ENCODE measurements around the gene TRAFD1. TPM values are rescaled to one million over a fixed set of nuclear protein-coding genes. Genes with fewer than 3 reads are reported as not detected.

Gene TRAFD1
- total RNA-seq, 1 donor from 2014 or later = 36.8 TPM

GRCh38 chr12:112134731-112135130 lies 9.4 kb downstream of the TRAFD1 start:
- Histone ChIP-seq H3K4me3 (no peak overlapping the region), H3K27ac (no peak overlapping the region), H3K9me3 (no peaks in the 10 kb centered on the region), H3K4me1 (peaks cover 23% of the 10 kb centered on the region), H3K27me3 (no peaks in the 10 kb centered on the region), H3K36me3 (peaks cover 0 to 47% of the 10 kb centered on the region in 2 donors)
- DNase-seq (ENCODE audit: extremely low spot score in 2 of 2) = no peak
- TF ChIP-seq POLR2A (IDR thresholded peaks at IDR 0.05) = no peak
- TF ChIP-seq CTCF (IDR thresholded peaks at IDR 0.05) = no peak
- no peak for TF ChIP-seq POLR2AphosphoS5 (IDR thresholded peaks at IDR 0.05; ENCODE audit: insufficient read depth in 1 of 2, low read depth in 1 of 2)
- intact Hi-C loops (cut with DNase I) = no loop called here

DNA sequence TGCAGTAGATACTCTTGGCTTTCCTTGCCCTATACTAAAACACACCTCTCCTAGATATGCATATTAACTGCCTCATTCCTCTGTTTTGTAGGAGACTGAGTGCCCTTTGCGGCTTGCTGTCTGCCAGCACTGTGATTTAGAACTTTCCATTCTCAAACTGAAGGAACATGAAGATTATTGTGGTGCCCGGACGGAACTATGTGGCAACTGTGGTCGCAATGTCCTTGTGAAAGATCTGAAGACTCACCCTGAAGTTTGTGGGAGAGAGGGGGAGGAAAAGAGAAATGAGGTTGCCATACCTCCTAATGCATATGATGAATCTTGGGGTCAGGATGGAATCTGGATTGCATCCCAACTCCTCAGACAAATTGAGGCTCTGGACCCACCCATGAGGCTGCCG lies 15.4 kb downstream of the TRAFD1 start:
- Histone ChIP-seq H3K4me1 (no peaks in the 10 kb centered on the region), H3K27ac (no peak overlapping the region), H3K9me3 (no peaks in the 10 kb centered on the region), H3K36me3 (peaks cover 0 to 94% of the 10 kb centered on the region in 2 donors), H3K27me3 (no peaks in the 10 kb centered on the region), H3K4me3 (no peak overlapping the region)
- peak in 1 of 2 donors; percentile 31 for DNase-seq (ENCODE audit: extremely low spot score in 2 of 2)
- TF ChIP-seq CTCF (IDR thresholded peaks at IDR 0.05) (no peak), POLR2A (IDR thresholded peaks at IDR 0.05) (no peak), POLR2AphosphoS5 (IDR thresholded peaks at IDR 0.05; ENCODE audit: insufficient read depth in 1 of 2, low read depth in 1 of 2) (no peak)
- intact Hi-C loops (cut with DNase I) = no loop called here

DNA sequence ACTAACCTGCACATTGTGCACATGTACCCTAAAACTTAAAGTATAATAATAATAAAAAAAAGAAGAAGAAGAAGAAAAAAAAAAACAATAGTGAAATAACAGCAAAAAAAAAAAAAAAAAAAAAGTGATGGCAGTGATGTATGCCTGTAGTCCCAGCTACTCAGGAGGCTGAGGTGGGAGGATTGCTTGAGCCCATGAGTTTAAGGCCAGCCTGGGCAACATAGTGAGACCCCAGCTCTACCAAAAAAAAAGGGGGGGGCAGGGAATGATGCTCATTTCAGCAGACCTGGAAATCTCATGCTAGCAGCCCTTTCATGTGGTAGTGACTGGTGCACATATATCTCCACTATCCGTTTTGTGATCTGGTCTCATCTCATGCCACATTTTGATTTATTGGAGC lies 20.8 kb downstream of the TRAFD1 start:
- no peak for DNase-seq (ENCODE audit: extremely low spot score in 2 of 2)
- no peaks in the 10 kb centered on the region for H3K9me3 ChIP-seq
- no peak overlapping the region for H3K27ac ChIP-seq
- TF ChIP-seq POLR2A (IDR thresholded peaks at IDR 0.05) (no peak), CTCF (IDR thresholded peaks at IDR 0.05) (no peak), POLR2AphosphoS5 (IDR thresholded peaks at IDR 0.05; ENCODE audit: insufficient read depth in 1 of 2, low read depth in 1 of 2) (no peak)
- intact Hi-C loops (cut with DNase I) = no loop called here
- no peaks in the 10 kb centered on the region for H3K4me1 ChIP-seq
- H3K4me3 ChIP-seq = no peak overlapping the region
- no peaks in the 10 kb centered on the region for H3K27me3 ChIP-seq
- H3K36me3 ChIP-seq = peaks cover 0 to 89% of the 10 kb centered on the region in 2 donors

DNA sequence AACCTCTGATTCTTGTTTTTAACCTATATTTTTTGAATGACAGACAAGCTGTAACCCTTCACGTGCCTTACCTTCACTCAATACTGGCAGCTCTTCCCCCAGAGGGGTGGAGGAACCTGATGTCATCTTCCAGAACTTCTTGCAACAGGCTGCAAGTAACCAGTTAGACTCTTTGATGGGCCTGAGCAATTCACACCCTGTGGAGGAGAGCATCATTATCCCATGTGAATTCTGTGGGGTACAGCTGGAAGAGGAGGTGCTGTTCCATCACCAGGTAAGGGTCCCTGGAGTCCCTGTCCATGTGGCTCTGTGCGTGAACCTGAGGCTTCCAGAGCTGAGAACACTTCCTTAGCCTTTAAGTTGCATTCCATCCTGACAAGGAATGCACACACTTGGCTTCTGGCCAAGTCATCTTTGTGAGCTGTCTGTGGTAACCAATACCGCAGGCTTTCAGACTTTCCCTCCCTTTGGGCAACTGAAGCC lies 22.7 kb downstream of the TRAFD1 start:
- Histone ChIP-seq H3K27me3 (no peaks in the 10 kb centered on the region), H3K4me1 (no peaks in the 10 kb centered on the region), H3K36me3 (peaks cover 0 to 89% of the 10 kb centered on the region in 2 donors), H3K9me3 (no peaks in the 10 kb centered on the region), H3K27ac (no peak overlapping the region), H3K4me3 (no peak overlapping the region)
- TF ChIP-seq POLR2A (IDR thresholded peaks at IDR 0.05) (no peak), POLR2AphosphoS5 (IDR thresholded peaks at IDR 0.05; ENCODE audit: insufficient read depth in 1 of 2, low read depth in 1 of 2) (no peak), CTCF (IDR thresholded peaks at IDR 0.05) (no peak)
- intact Hi-C loops (cut with DNase I) = no loop called here
- DNase-seq (ENCODE audit: extremely low spot score in 2 of 2) = no peak

DNA sequence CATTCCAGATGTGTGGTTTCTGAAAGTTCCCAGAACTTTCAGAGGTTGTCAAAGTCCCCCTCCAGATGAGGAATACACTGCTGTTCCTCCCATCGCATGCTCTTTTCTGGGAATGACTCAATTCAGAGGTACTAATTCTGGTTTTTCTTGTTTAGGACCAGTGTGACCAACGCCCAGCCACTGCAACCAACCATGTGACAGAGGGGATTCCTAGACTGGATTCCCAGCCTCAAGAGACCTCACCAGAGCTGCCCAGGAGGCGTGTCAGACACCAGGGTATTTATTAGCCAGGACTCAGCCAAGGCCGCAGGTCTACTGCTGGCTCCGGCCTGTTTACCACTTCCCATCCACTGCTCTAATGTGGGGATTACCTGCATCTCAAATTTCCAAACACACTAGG lies 24.2 kb downstream of the TRAFD1 start:
- intact Hi-C loops (cut with DNase I) = no loop called here
- peaks cover 0 to 86% of the 10 kb centered on the region in 2 donors for H3K36me3 ChIP-seq
- no peaks in the 10 kb centered on the region for H3K9me3 ChIP-seq
- no peak for TF ChIP-seq POLR2A (IDR thresholded peaks at IDR 0.05)
- TF ChIP-seq CTCF (IDR thresholded peaks at IDR 0.05) = no peak
- TF ChIP-seq POLR2AphosphoS5 (IDR thresholded peaks at IDR 0.05; ENCODE audit: insufficient read depth in 1 of 2, low read depth in 1 of 2) = peak in 1 of 2 donors; percentile 62
- no peak overlapping the region for H3K27ac ChIP-seq
- DNase-seq (ENCODE audit: extremely low spot score in 2 of 2) = no peak
- H3K4me3 ChIP-seq = no peak overlapping the region
- H3K4me1 ChIP-seq = no peaks in the 10 kb centered on the region
- no peaks in the 10 kb centered on the region for H3K27me3 ChIP-seq

Data from vagina (tissue), 2 donors.